ENCODE results near the gene TAS1R2. TPM values are rescaled to one million over a fixed set of nuclear protein-coding genes. Genes with fewer than 3 reads are reported as not detected.

Gene TAS1R2
- total and polyA plus RNA-seq, 2 of the 13 experiments (the other 11 are each of a cell fraction or from before 2014, with no cell fraction given), result not detected

- TF ChIP-seq MYPOP (CRISPR knock-in tag; IDR thresholded peaks at IDR 0.05) (peak; percentile 70; the same call in 1 of the 2 replicates), IRF9 (CRISPR knock-in tag; IDR thresholded peaks at IDR 0.05; ENCODE audit: borderline replicate concordance) (0 out of 2 replicates have a peak, but pooled peaks have one; percentile 51), ZNF235 (CRISPR knock-in tag; IDR thresholded peaks at IDR 0.05; ENCODE audit: borderline replicate concordance) (peak; percentile 37; the same call in 1 of the 2 replicates), CAMTA2 (CRISPR knock-in tag; IDR thresholded peaks at IDR 0.05; ENCODE audit: borderline replicate concordance) (peak; percentile 80; the same call in 1 of the 2 replicates), CENPBD1 (CRISPR knock-in tag; IDR thresholded peaks at IDR 0.05; ENCODE audit: borderline replicate concordance, low read depth) (no peak), ZFP41 (CRISPR knock-in tag; IDR thresholded peaks at IDR 0.05; ENCODE audit: borderline replicate concordance) (peak; percentile 68; the same call in 1 of the 2 replicates), NFYC (CRISPR knock-in tag; IDR thresholded peaks at IDR 0.05) (peak; percentile 89), NCOA2 (CRISPR knock-in tag; IDR thresholded peaks at IDR 0.05) (no peak; the same call in 1 of the 2 replicates), NAIF1 (CRISPR knock-in tag; IDR thresholded peaks at IDR 0.05; ENCODE audit: borderline replicate concordance) (0 out of 2 replicates have a peak, but pooled peaks have one; percentile 19), HOXA5 (CRISPR knock-in tag; IDR thresholded peaks at IDR 0.05) (peak; percentile 58; the same call in 1 of the 2 replicates), RFXANK (CRISPR knock-in tag; IDR thresholded peaks at IDR 0.05) (0 out of 2 replicates have a peak, but pooled peaks have one; percentile 49), KDM3A (CRISPR knock-in tag; IDR thresholded peaks at IDR 0.05; ENCODE audit: low read depth) (no peak), ZNF546 (CRISPR knock-in tag; conservative IDR thresholded peaks at IDR 0.05) (peak; percentile 43; the same call in 1 of the 2 replicates), ZBTB4 (CRISPR knock-in tag; IDR thresholded peaks at IDR 0.05; ENCODE audit: borderline replicate concordance) (peak; percentile 72; the same call in 1 of the 2 replicates), IRX3 (CRISPR knock-in tag; IDR thresholded peaks at IDR 0.05; ENCODE audit: borderline replicate concordance, low read depth) (no peak), HOXA7 (CRISPR knock-in tag; IDR thresholded peaks at IDR 0.05) (no peak), ZNF850 (CRISPR knock-in tag; conservative IDR thresholded peaks at IDR 0.05) (no peak), ZKSCAN5 (CRISPR knock-in tag; IDR thresholded peaks at IDR 0.05) (no peak), FOXK1 (CRISPR knock-in tag; IDR thresholded peaks at IDR 0.05; ENCODE audit: borderline replicate concordance, low read depth) (0 out of 2 replicates have a peak, but pooled peaks have one; percentile 25), NONO (IDR thresholded peaks at IDR 0.05) (peak; percentile 55; the same call in 1 of the 2 replicates), NONO (CRISPR knock-in tag; conservative IDR thresholded peaks at IDR 0.05) (peak; percentile 72), MLLT10 (CRISPR knock-in tag; IDR thresholded peaks at IDR 0.05) (no peak), ATF3 (CRISPR knock-in tag; IDR thresholded peaks at IDR 0.05) (0 out of 2 replicates have a peak, but pooled peaks have one; percentile 4), ZNF616 (CRISPR knock-in tag; IDR thresholded peaks at IDR 0.05; ENCODE audit: low read depth) (no peak)
These were observed 43.2 kb upstream of the TAS1R2 start, which contains the start of gene ALDH4A1 (continued) for GRCh38 chr1:18902523-18903290.

All from HepG2 (cell line).